ENCODE results near the gene CDH4. TPM values are rescaled to one million over a fixed set of nuclear protein-coding genes. Genes with fewer than 3 reads are reported as not detected.

Gene CDH4
- total and polyA plus RNA-seq, 2 of the 4 experiments (the other 2 are of a cell fraction): 1.6 to 3.5 TPM

GRCh38 chr20:61436283-61436666 lies 184.2 kb downstream of the CDH4 start:
- Histone ChIP-seq H4K5ac (ENCODE audit: low read depth, low read length) (no peak overlapping the region), H3K9me3 (ENCODE audit: control insufficient read depth, insufficient read depth, low read length) (no peaks in the 10 kb centered on the region)
- WGBS, 2 experiments (ENCODE audit: extremely low coverage in 2 of 2, insufficient read length in 1 of 2): no CpG with 5 or more reads among the region's 2 CpGs

More at GRCh38 chr20:61436283-61436666, 184.2 kb downstream of the CDH4 start:
- DNase-seq: peak; percentile 61
- POLR2A ChIA-PET (ENCODE audit: unreplicated experiment): no interaction called here
- Histone ChIP-seq H3K18ac (ENCODE audit: low read depth, low read length) (no peak overlapping the region), H2BK15ac (ENCODE audit: low read depth, low read length) (no peak overlapping the region; the same call in 2 of the 3 replicates), H2AFZ (replicated peaks; ENCODE audit: low read length, poor library complexity) (peak overlapping the region; percentile 57), H2BK120ac (ENCODE audit: low read depth, low read length) (no peak overlapping the region), H3K36me3 (ENCODE audit: control insufficient read depth, insufficient read depth, low read length) (no peaks in the 10 kb centered on the region), H3K4me3 (ENCODE audit: insufficient read depth, low read depth, low read length) (no peak overlapping the region), H2AK5ac (ENCODE audit: low read depth, low read length) (peak overlapping the region; percentile 76; the same call in 1 of the 2 replicates), H3K9me1 (ENCODE audit: insufficient read depth, low read length) (peaks cover 13% of the 10 kb centered on the region; the same call in 1 of the 2 replicates), H3K9ac (ENCODE audit: low read depth, low read length) (no peak overlapping the region), H3K27me3 (ENCODE audit: control insufficient read depth, insufficient read depth, low read length) (no peaks in the 10 kb centered on the region), H2AK9ac (replicated peaks; ENCODE audit: low read depth, low read length, poor library complexity) (no peak overlapping the region), H3K4me2 (ENCODE audit: low read depth, low read length) (no peak overlapping the region), H4K8ac (ENCODE audit: low read depth in 2 of 2, low read length in 2 of 2) (peak overlapping the region; percentile 11 to 58; a peak in 2 of 4 replicates), H3K4ac (ENCODE audit: low read depth, low read length) (0 out of 2 replicates have a peak overlapping the region, but pooled peaks have one; percentile 38), H2BK20ac (ENCODE audit: low read depth, low read length) (peak overlapping the region; percentile 67), H3K27ac (ENCODE audit: insufficient read depth, low read length) (no peak overlapping the region), H3K23ac (ENCODE audit: low read depth, low read length) (no peak overlapping the region), H3K79me1 (ENCODE audit: low read depth in 1 of 2, low read length in 2 of 2) (peaks cover 0 to 5% of the 10 kb centered on the region in 2 experiments; a peak in 1 of 4 replicates), H2BK5ac (ENCODE audit: low read depth, low read length, poor library complexity, severe bottlenecking) (no peak overlapping the region), H4K20me1 (ENCODE audit: insufficient read depth, low read length) (no peaks in the 10 kb centered on the region), H3K4me1 (ENCODE audit: control insufficient read depth, insufficient read depth, low read length) (peaks cover 5% of the 10 kb centered on the region; the same call in 1 of the 2 replicates), H3K56ac (ENCODE audit: extremely low read depth, insufficient read depth, low read length) (peak overlapping the region; percentile 10; the same call in 1 of the 2 replicates), H3K14ac (replicated peaks; ENCODE audit: low read depth, low read length) (0 out of 2 replicates have a peak overlapping the region, but pooled peaks have one; percentile 31), H4K91ac (ENCODE audit: insufficient read depth, low read depth, low read length) (peak overlapping the region; percentile 60)
- TF ChIP-seq SMC3 (IDR thresholded peaks at IDR 0.05; ENCODE audit: low read depth, low read length): no peak
- 0 out of 2 replicates have a peak, but pooled peaks have one; percentile 13 for TF ChIP-seq MAZ (IDR thresholded peaks at IDR 0.05; ENCODE audit: borderline replicate concordance, low read depth, low read length)
- no TSS peak for BruUV-seq (replicated peaks)
- peak; percentile 39; the same call in 1 of the 2 replicates for ATAC-seq (ENCODE audit: low read depth)
- dilution Hi-C loops (cut with HindIII; ENCODE audit: low sequenced_read_pairs, unreplicated experiment): no loop called here
- in situ Hi-C loops (cut with MboI; ENCODE audit: low sequenced_read_pairs): no loop called here
- CTCF ChIA-PET: no interaction called here
- intact Hi-C loops (cut with micrococcal nuclease): no loop called here

Data from IMR-90 (cell line).